ENCODE measurements around the gene SLC6A11. TPM values are rescaled to one million over a fixed set of nuclear protein-coding genes. Genes with fewer than 3 reads are reported as not detected.

The SLC6A11 gene
- total and polyA plus RNA-seq, 4 donors, result 50.0 to 265 (median 168) TPM

GRCh38 chr3:10873415-10873814 lies 57.4 kb downstream of the SLC6A11 start:
- DNase-seq (ENCODE audit: low read depth in 4 of 6, low spot score in 6 of 6), result no peak
- WGBS (ENCODE audit: insufficient coverage), result 97% methylated on average over 5 of the region's 5 CpGs
- Histone ChIP-seq H3K4me3 (ENCODE audit: low read depth, low read length) (no peak overlapping the region), H3K4me1 (ENCODE audit: control insufficient read depth, insufficient read depth, low read length) (peaks cover 4% of the 10 kb centered on the region), H3K27me3 (ENCODE audit: control insufficient read depth, insufficient read depth, low read length) (no peaks in the 10 kb centered on the region), H3K9me3 (ENCODE audit: control insufficient read depth, insufficient read depth, low read length) (no peaks in the 10 kb centered on the region), H3K27ac (ENCODE audit: low read depth, low read length) (no peak overlapping the region), H3K36me3 (ENCODE audit: control insufficient read depth, insufficient read depth, low read length) (peaks cover 7% of the 10 kb centered on the region)

GRCh38 chr3:10875914-10876313 lies 59.9 kb downstream of the SLC6A11 start:
- WGBS (ENCODE audit: insufficient coverage), result 58% methylated on average over 3 of the region's 3 CpGs
- peaks cover 3% of the 10 kb centered on the region for H3K4me1 ChIP-seq (ENCODE audit: control insufficient read depth, insufficient read depth, low read length)
- DNase-seq (ENCODE audit: low read depth in 4 of 6, low spot score in 6 of 6), result peak in 1 of 6 donors; percentile 36
- no peaks in the 10 kb centered on the region for H3K9me3 ChIP-seq (ENCODE audit: control insufficient read depth, insufficient read depth, low read length)
- no peak overlapping the region for H3K27ac ChIP-seq (ENCODE audit: low read depth, low read length)
- no peaks in the 10 kb centered on the region for H3K27me3 ChIP-seq (ENCODE audit: control insufficient read depth, insufficient read depth, low read length)
- peaks cover 7% of the 10 kb centered on the region for H3K36me3 ChIP-seq (ENCODE audit: control insufficient read depth, insufficient read depth, low read length)
- no peak overlapping the region for H3K4me3 ChIP-seq (ENCODE audit: low read depth, low read length)

- H3K9me3 ChIP-seq (ENCODE audit: control insufficient read depth, insufficient read depth, low read length), result no peaks in the 10 kb centered on the region
- H3K27ac ChIP-seq (ENCODE audit: low read depth, low read length), result no peak overlapping the region
- peaks cover 6% of the 10 kb centered on the region for H3K4me1 ChIP-seq (ENCODE audit: control insufficient read depth, insufficient read depth, low read length)
- no CpG with 5 or more reads among the region's 4 CpGs for WGBS (ENCODE audit: insufficient coverage)
- H3K36me3 ChIP-seq (ENCODE audit: control insufficient read depth, insufficient read depth, low read length), result peaks cover 7% of the 10 kb centered on the region
- H3K27me3 ChIP-seq (ENCODE audit: control insufficient read depth, insufficient read depth, low read length), result no peaks in the 10 kb centered on the region
- H3K4me3 ChIP-seq (ENCODE audit: low read depth, low read length), result no peak overlapping the region
- DNase-seq (ENCODE audit: low read depth in 4 of 6, low spot score in 6 of 6), result no peak
Measured at GRCh38 chr3:10876661-10877060, 60.6 kb downstream of the SLC6A11 start.

- Histone ChIP-seq H3K4me1 (ENCODE audit: control insufficient read depth, insufficient read depth, low read length) (peaks cover 33% of the 10 kb centered on the region), H3K4me3 (ENCODE audit: low read depth, low read length) (no peak overlapping the region), H3K9me3 (ENCODE audit: control insufficient read depth, insufficient read depth, low read length) (no peaks in the 10 kb centered on the region), H3K27ac (ENCODE audit: low read depth, low read length) (no peak overlapping the region), H3K27me3 (ENCODE audit: control insufficient read depth, insufficient read depth, low read length) (no peaks in the 10 kb centered on the region), H3K36me3 (ENCODE audit: control insufficient read depth, insufficient read depth, low read length) (peaks cover 8% of the 10 kb centered on the region)
- DNase-seq (ENCODE audit: low read depth in 4 of 6, low spot score in 6 of 6), result no peak
- whole genome bisulfite sequencing (ENCODE audit: insufficient coverage), result 58% methylated on average over 11 of the region's 14 CpGs
Measured at GRCh38 chr3:10882851-10883250, 66.8 kb downstream of the SLC6A11 start.

- Histone ChIP-seq H3K9me3 (ENCODE audit: control insufficient read depth, insufficient read depth, low read length) (no peaks in the 10 kb centered on the region), H3K4me3 (ENCODE audit: low read depth, low read length) (no peak overlapping the region), H3K4me1 (ENCODE audit: control insufficient read depth, insufficient read depth, low read length) (peaks cover 33% of the 10 kb centered on the region), H3K27me3 (ENCODE audit: control insufficient read depth, insufficient read depth, low read length) (no peaks in the 10 kb centered on the region), H3K27ac (ENCODE audit: low read depth, low read length) (no peak overlapping the region), H3K36me3 (ENCODE audit: control insufficient read depth, insufficient read depth, low read length) (peaks cover 6% of the 10 kb centered on the region)
- 85% methylated on average over 3 of the region's 7 CpGs for WGBS (ENCODE audit: insufficient coverage)
- peak in 2 of 6 donors; percentile 57 to 78 for DNase-seq (ENCODE audit: low read depth in 4 of 6, low spot score in 6 of 6)
Measured at GRCh38 chr3:10883478-10884234, 67.6 kb downstream of the SLC6A11 start.

GRCh38 chr3:10887015-10887414 lies 71.0 kb downstream of the SLC6A11 start:
- 77% methylated on average over 1 of the region's 1 CpG for WGBS (ENCODE audit: insufficient coverage)
- peaks cover 8% of the 10 kb centered on the region for H3K9me3 ChIP-seq (ENCODE audit: control insufficient read depth, insufficient read depth, low read length)
- DNase-seq (ENCODE audit: low read depth in 4 of 6, low spot score in 6 of 6), result no peak
- H3K4me3 ChIP-seq (ENCODE audit: low read depth, low read length), result no peak overlapping the region
- H3K27me3 ChIP-seq (ENCODE audit: control insufficient read depth, insufficient read depth, low read length), result no peaks in the 10 kb centered on the region
- peaks cover 23% of the 10 kb centered on the region for H3K4me1 ChIP-seq (ENCODE audit: control insufficient read depth, insufficient read depth, low read length)
- H3K27ac ChIP-seq (ENCODE audit: low read depth, low read length), result no peak overlapping the region
- H3K36me3 ChIP-seq (ENCODE audit: control insufficient read depth, insufficient read depth, low read length), result peaks cover 6% of the 10 kb centered on the region

GRCh38 chr3:10888518-10889090 lies 72.6 kb downstream of the SLC6A11 start:
- WGBS (ENCODE audit: insufficient coverage), result 86% methylated on average over 3 of the region's 3 CpGs
- Histone ChIP-seq H3K27me3 (ENCODE audit: control insufficient read depth, insufficient read depth, low read length) (no peaks in the 10 kb centered on the region), H3K36me3 (ENCODE audit: control insufficient read depth, insufficient read depth, low read length) (peaks cover 4% of the 10 kb centered on the region), H3K4me1 (ENCODE audit: control insufficient read depth, insufficient read depth, low read length) (peaks cover 15% of the 10 kb centered on the region), H3K27ac (ENCODE audit: low read depth, low read length) (no peak overlapping the region), H3K9me3 (ENCODE audit: control insufficient read depth, insufficient read depth, low read length) (peaks cover 8% of the 10 kb centered on the region), H3K4me3 (ENCODE audit: low read depth, low read length) (no peak overlapping the region)
- no peak for DNase-seq (ENCODE audit: low read depth in 4 of 6, low spot score in 6 of 6)

- H3K4me3 ChIP-seq (ENCODE audit: low read depth, low read length), result no peak overlapping the region
- H3K4me1 ChIP-seq (ENCODE audit: control insufficient read depth, insufficient read depth, low read length), result peaks cover 14% of the 10 kb centered on the region
- H3K9me3 ChIP-seq (ENCODE audit: control insufficient read depth, insufficient read depth, low read length), result peaks cover 8% of the 10 kb centered on the region
- peaks cover 4% of the 10 kb centered on the region for H3K36me3 ChIP-seq (ENCODE audit: control insufficient read depth, insufficient read depth, low read length)
- no peak for DNase-seq (ENCODE audit: low read depth in 4 of 6, low spot score in 6 of 6)
- WGBS (ENCODE audit: insufficient coverage), result 100% methylated on average over 1 of the region's 2 CpGs
- H3K27ac ChIP-seq (ENCODE audit: low read depth, low read length), result no peak overlapping the region
- H3K27me3 ChIP-seq (ENCODE audit: control insufficient read depth, insufficient read depth, low read length), result no peaks in the 10 kb centered on the region
Measured at GRCh38 chr3:10889206-10889960, 73.4 kb downstream of the SLC6A11 start.

- Histone ChIP-seq H3K4me1 (ENCODE audit: control insufficient read depth, insufficient read depth, low read length) (peaks cover 6% of the 10 kb centered on the region), H3K27me3 (ENCODE audit: control insufficient read depth, insufficient read depth, low read length) (no peaks in the 10 kb centered on the region), H3K36me3 (ENCODE audit: control insufficient read depth, insufficient read depth, low read length) (peaks cover 3% of the 10 kb centered on the region), H3K27ac (ENCODE audit: low read depth, low read length) (no peak overlapping the region), H3K4me3 (ENCODE audit: low read depth, low read length) (no peak overlapping the region), H3K9me3 (ENCODE audit: control insufficient read depth, insufficient read depth, low read length) (peaks cover 8% of the 10 kb centered on the region)
- DNase-seq (ENCODE audit: low read depth in 4 of 6, low spot score in 6 of 6), result no peak
- 100% methylated on average over 1 of the region's 1 CpG for WGBS (ENCODE audit: insufficient coverage)
Measured at GRCh38 chr3:10890665-10891064, 74.6 kb downstream of the SLC6A11 start.
